IMR-90 (cell line): Measurements from ENCODE around the gene JADE3. TPM values are rescaled to one million over a fixed set of nuclear protein-coding genes. Genes with fewer than 3 reads are reported as not detected.

ENCODE experiments used
- ATAC-seq: fragments of 200-7000 bp; cut with Tn5 transposase; 2 replicates; pipeline ENCODE4 v1.9.1; 2020; ENCODE audit warnings: low read depth, mild to moderate bottlenecking, moderate library complexity
- BruUV-seq: library from RNA; stranded (reverse); fragments of 400-500 nt; replicated peaks from 2 replicates; lab custom pipeline; 2021; lab: Mats Ljungman, UMichigan
- CTCF ChIA-PET: fragments of 300-600 bp; formaldehyde crosslinking; extraction: SDS; loops from one replicate; lab custom pipeline; 2021; ENCODE audit warnings: antibody characterized with exemption; lab: Yijun Ruan, JAX
- POLR2A ChIA-PET: fragments of 300-600 bp; sonication (Branson Sonifier 250); formaldehyde crosslinking; loops from one replicate; lab custom pipeline; 2022; ENCODE audit warnings: antibody characterized with exemption; ENCODE audit not compliant: unreplicated experiment; lab: Charles Lee
- DNase-seq: peaks from one replicate; pipeline ENCODE4 v3.0.0; 2013
- H2AFZ ChIP-seq: replicated peaks from 2 replicates; pipeline ENCODE3; 2013; ENCODE audit warnings: low read length, mild to moderate bottlenecking; ENCODE audit not compliant: poor library complexity
- H2AK5ac ChIP-seq: 2 replicates; pipeline ENCODE4 v1.6.1; 2013; ENCODE audit warnings: low read depth, low read length, inconsistent platforms
- H2AK9ac ChIP-seq: replicated peaks from 2 replicates; pipeline ENCODE3; 2013; ENCODE audit warnings: mild to moderate bottlenecking, low read depth, low read length, moderate library complexity; ENCODE audit not compliant: poor library complexity
- H2BK120ac ChIP-seq: 2 replicates; pipeline ENCODE4 v1.6.1; 2013; ENCODE audit warnings: low read depth, low read length, inconsistent platforms
- H2BK15ac ChIP-seq: 3 replicates; pipeline ENCODE4 v1.6.1; 2013; ENCODE audit warnings: low read depth, low read length, inconsistent platforms
- H2BK20ac ChIP-seq: 2 replicates; pipeline ENCODE4 v1.6.1; 2013; ENCODE audit warnings: low read depth, mild to moderate bottlenecking, inconsistent platforms, low read length, moderate library complexity
- H2BK5ac ChIP-seq: 2 replicates; pipeline ENCODE4 v1.6.1; 2013; ENCODE audit warnings: mild to moderate bottlenecking, low read depth, low read length, inconsistent platforms; ENCODE audit not compliant: poor library complexity, severe bottlenecking
- H3K14ac ChIP-seq: replicated peaks from 2 replicates; pipeline ENCODE4 v1.6.1; 2013; ENCODE audit warnings: low read depth, low read length, inconsistent platforms
- H3K18ac ChIP-seq: 2 replicates; pipeline ENCODE4 v1.6.1; 2013; ENCODE audit warnings: low read depth, low read length, control low read depth
- H3K23ac ChIP-seq: 2 replicates; pipeline ENCODE4 v1.6.1; 2013; ENCODE audit warnings: low read depth, low read length, inconsistent platforms
- H3K27ac ChIP-seq: 2 replicates; pipeline ENCODE4 v1.5.1; 2013; ENCODE audit warnings: mild to moderate bottlenecking, control low read depth, low read length; ENCODE audit not compliant: insufficient read depth
- H3K27me3 ChIP-seq: 2 replicates; pipeline ENCODE4 v1.6.1; 2013; ENCODE audit warnings: low read length; ENCODE audit not compliant: control insufficient read depth, insufficient read depth
- H3K36me3 ChIP-seq: 2 replicates; pipeline ENCODE4 v1.6.1; 2013; ENCODE audit warnings: low read length, mixed read lengths; ENCODE audit not compliant: control insufficient read depth, insufficient read depth
- H3K4ac ChIP-seq: 2 replicates; pipeline ENCODE4 v1.6.1; 2013; ENCODE audit warnings: low read depth, low read length, inconsistent platforms
- H3K4me1 ChIP-seq: 2 replicates; pipeline ENCODE4 v1.6.1; 2013; ENCODE audit warnings: low read length, mixed read lengths; ENCODE audit not compliant: control insufficient read depth, insufficient read depth
- H3K4me2 ChIP-seq: 2 replicates; pipeline ENCODE4 v1.6.1; 2013; ENCODE audit warnings: low read depth, mild to moderate bottlenecking, control low read depth, low read length, moderate library complexity
- H3K4me3 ChIP-seq: 2 replicates; pipeline ENCODE4 v1.5.1; 2013; ENCODE audit warnings: low read depth, mild to moderate bottlenecking, control low read depth, low read length, moderate library complexity; ENCODE audit not compliant: insufficient read depth
- H3K56ac ChIP-seq: 2 replicates; pipeline ENCODE4 v1.6.1; 2013; ENCODE audit warnings: low read length, inconsistent platforms; ENCODE audit not compliant: insufficient read depth; ENCODE audit errors: extremely low read depth
- H3K79me1 ChIP-seq, 2 experiments: 2 replicates each; pipeline ENCODE4 v1.6.1; 2013; ENCODE audit warnings: low read length in 2 of 2, inconsistent platforms in 1 of 2, low read depth in 1 of 2
- H3K9ac ChIP-seq: 2 replicates; pipeline ENCODE4 v1.6.1; 2013; ENCODE audit warnings: low read depth, low read length, control low read depth
- H3K9me1 ChIP-seq: 2 replicates; pipeline ENCODE4 v1.6.1; 2013; ENCODE audit warnings: low read length, inconsistent platforms; ENCODE audit not compliant: insufficient read depth
- H3K9me3 ChIP-seq: 2 replicates; pipeline ENCODE4 v1.6.1; 2013; ENCODE audit warnings: low read length; ENCODE audit not compliant: control insufficient read depth, insufficient read depth
- H4K20me1 ChIP-seq: 2 replicates; pipeline ENCODE4 v1.6.1; 2013; ENCODE audit warnings: low read length, inconsistent platforms; ENCODE audit not compliant: insufficient read depth
- H4K5ac ChIP-seq: 2 replicates; pipeline ENCODE4 v1.6.1; 2013; ENCODE audit warnings: mild to moderate bottlenecking, low read depth, low read length, control low read depth
- H4K8ac ChIP-seq, 2 experiments: 2 replicates each; pipeline ENCODE4 v1.6.1; 2013; ENCODE audit warnings: low read depth in 2 of 2, low read length in 2 of 2, control low read depth in 1 of 2, inconsistent platforms in 1 of 2
- H4K91ac ChIP-seq: 2 replicates; pipeline ENCODE4 v1.6.1; 2013; ENCODE audit warnings: low read depth, low read length, inconsistent platforms; ENCODE audit not compliant: insufficient read depth
- BHLHE40 ChIP-seq: fragments of 150-350 bp; IDR thresholded peaks from 2 replicates; pipeline ENCODE4 v1.6.1; 2016; ENCODE audit warnings: mild to moderate bottlenecking, low read depth, low read length
- CEBPB ChIP-seq: IDR thresholded peaks from 2 replicates; pipeline ENCODE4 v1.6.1; 2012; ENCODE audit warnings: low read depth, low read length, improper control_type of control experiment
- CHD1 ChIP-seq: IDR thresholded peaks from 2 replicates; pipeline ENCODE4 v1.6.1; 2012; ENCODE audit warnings: low read depth, low read length, improper control_type of control experiment
- CTCF ChIP-seq: conservative IDR thresholded peaks from 2 replicates; pipeline ENCODE4 v1.5.1; 2012; ENCODE audit warnings: mild to moderate bottlenecking, low read depth, low read length, improper control_type of control experiment
- ELK1 ChIP-seq: fragments of 150-350 bp; IDR thresholded peaks from 2 replicates; pipeline ENCODE4 v1.6.1; 2016; ENCODE audit warnings: low read depth, mild to moderate bottlenecking, low read length, moderate library complexity, borderline replicate concordance
- FOS ChIP-seq: fragments of 150-350 bp; IDR thresholded peaks from 2 replicates; pipeline ENCODE4 v1.6.1; 2016; ENCODE audit warnings: low read depth, low read length
- MAFK ChIP-seq: IDR thresholded peaks from 2 replicates; pipeline ENCODE4 v1.6.1; 2012; ENCODE audit warnings: low read depth, low read length, improper control_type of control experiment
- MAZ ChIP-seq: IDR thresholded peaks from 2 replicates; pipeline ENCODE4 v1.6.1; 2012; ENCODE audit warnings: low read depth, mild to moderate bottlenecking, low read length, improper control_type of control experiment, moderate library complexity, borderline replicate concordance
- MXI1 ChIP-seq: IDR thresholded peaks from 2 replicates; pipeline ENCODE4 v1.6.1; 2012; ENCODE audit warnings: low read depth, mild to moderate bottlenecking, low read length, moderate library complexity, borderline replicate concordance
- NFE2L2 ChIP-seq: fragments of 150-350 bp; IDR thresholded peaks from 2 replicates; pipeline ENCODE4 v1.6.1; 2016; ENCODE audit warnings: low read depth, mild to moderate bottlenecking, low read length
- POLR2A ChIP-seq: IDR thresholded peaks from 2 replicates; pipeline ENCODE4 v1.6.1; 2012; ENCODE audit warnings: mild to moderate bottlenecking, low read depth, low read length
- RAD21 ChIP-seq: IDR thresholded peaks from 2 replicates; pipeline ENCODE4 v1.6.1; 2012; ENCODE audit warnings: low read length, improper control_type of control experiment
- RCOR1 ChIP-seq: IDR thresholded peaks from 2 replicates; pipeline ENCODE4 v1.6.1; 2012; ENCODE audit warnings: mild to moderate bottlenecking, low read length, improper control_type of control experiment; ENCODE audit not compliant: insufficient replicate concordance
- RFX5 ChIP-seq: IDR thresholded peaks from 2 replicates; pipeline ENCODE4 v1.8.0; 2012; ENCODE audit warnings: low read depth, mild to moderate bottlenecking, low read length, moderate library complexity
- SMC3 ChIP-seq: fragments of 150-350 bp; IDR thresholded peaks from 2 replicates; pipeline ENCODE4 v1.6.1; 2016; ENCODE audit warnings: low read depth, mild to moderate bottlenecking, antibody characterized with exemption, low read length, moderate library complexity
- USF2 ChIP-seq: fragments of 150-350 bp; IDR thresholded peaks from 2 replicates; pipeline ENCODE4 v1.6.1; 2017; ENCODE audit warnings: mild to moderate bottlenecking, antibody characterized with exemption, low read length, low read depth
- WGBS, 2 experiments: methylation state at CpG; one replicate each; pipeline versions ENCODE4 v1.1.5 to v1.1.7; 2013; ENCODE audit warnings: missing lambda C conversion rate in 2 of 2; ENCODE audit not compliant: insufficient read length in 1 of 2; ENCODE audit errors: extremely low coverage in 2 of 2; 5-methylcytosine and 5-hydroxymethylcytosine counted together
- dilution Hi-C: fragments of 300-500 bp; cut with HindIII; formaldehyde crosslinking; loops from one replicate; pipeline ENCODE4 v1.14.3; 2018; ENCODE audit warnings: low sequenced_read_pairs; ENCODE audit not compliant: unreplicated experiment
- in situ Hi-C: fragments of 300-500 bp; cut with MboI; formaldehyde crosslinking; loops from 3 replicates; pipeline ENCODE4 v1.14.3; 2019; ENCODE audit warnings: low sequenced_read_pairs, inconsistent platforms, mixed read lengths
- intact Hi-C: fragments of 100-400 bp; cut with micrococcal nuclease; formaldehyde crosslinking; loops from 2 replicates; pipeline ENCODE4 v1.10.0; 2022
- polyA plus RNA-seq, 3 experiments: library from polyadenylated mRNA; depleted of rRNA; stranded (reverse); fragments of >200 nt; gene quantifications; 2 replicates each; pipeline ENCODE4 v1.2.3, GENCODE V29; 2012; ENCODE audit warnings: low replicate concordance in 1 of 3
- total RNA-seq: library from RNA; depleted of rRNA; stranded (reverse); fragments of >200 nt; gene quantifications from 2 replicates; pipeline ENCODE4 v1.2.3, GENCODE V29; 2012

JADE3 gene
- total and polyA plus RNA-seq, 2 of the 4 experiments (the other 2 are of a cell fraction): 2.1 to 4.7 TPM

GRCh38 chrX:47093248-47093647 is 181.0 kb downstream of the JADE3 start:
- no peak overlapping the region for H3K18ac ChIP-seq
- no peak overlapping the region for H3K23ac ChIP-seq
- no peak overlapping the region for H3K4me2 ChIP-seq
- intact Hi-C loops: loop anchor here (1.0 to 10.0 kb wide), 4 partner anchors 61 to 538 kb away; partner anchors contain the start of gene SLC9A7
- H4K20me1 ChIP-seq: no peaks in the 10 kb centered on the region
- no peak overlapping the region for H4K91ac ChIP-seq
- H3K27me3 ChIP-seq: peaks cover 11% of the 10 kb centered on the region
- no peaks in the 10 kb centered on the region for H3K4me1 ChIP-seq
- H3K4ac ChIP-seq: no peak overlapping the region
- dilution Hi-C loops: no loop called here
- H4K5ac ChIP-seq: no peak overlapping the region
- no peak overlapping the region for H3K4me3 ChIP-seq
- H2BK20ac ChIP-seq: no peak overlapping the region
- no CpG with 5 or more reads among the region's 1 CpG for WGBS, 2 experiments
- H3K36me3 ChIP-seq: no peaks in the 10 kb centered on the region
- ChIA-PET CTCF (interaction anchor here (0.6 to 1.5 kb wide), 8 partner anchors 8 to 290 kb away, joined by 3 to 6 read pairs (median 4); no protein-coding TSS in a partner anchor), POLR2A (no interaction called here)
- no peak overlapping the region for H2BK5ac ChIP-seq
- TF ChIP-seq CEBPB: no peak
- no peak for TF ChIP-seq MAFK
- no peak for TF ChIP-seq RCOR1
- no peak for TF ChIP-seq POLR2A
- no peak for TF ChIP-seq ELK1
- no peak for TF ChIP-seq NFE2L2
- TF ChIP-seq USF2: no peak
- peak; percentile 61 for TF ChIP-seq RAD21
- peak; percentile 42 for TF ChIP-seq SMC3
- TF ChIP-seq BHLHE40: no peak
- TF ChIP-seq MAZ: no peak
- TF ChIP-seq FOS: no peak
- no peak for TF ChIP-seq MXI1
- TF ChIP-seq RFX5: no peak
- TF ChIP-seq CTCF: peak; percentile 55
- TF ChIP-seq CHD1: no peak
- H2AK5ac ChIP-seq: no peak overlapping the region
- H3K27ac ChIP-seq: no peak overlapping the region
- no peak overlapping the region for H2AFZ ChIP-seq
- BruUV-seq: no TSS peak
- in situ Hi-C loops: no loop called here
- DNase-seq: peak; percentile 55
- H3K56ac ChIP-seq: no peak overlapping the region
- no peak overlapping the region for H2BK15ac ChIP-seq
- H4K8ac ChIP-seq: no peak overlapping the region
- H3K14ac ChIP-seq: no peak overlapping the region
- no peak overlapping the region for H3K9ac ChIP-seq
- H3K79me1 ChIP-seq: no peaks in the 10 kb centered on the region
- peak; percentile 65 for ATAC-seq
- no peaks in the 10 kb centered on the region for H3K9me1 ChIP-seq
- no peaks in the 10 kb centered on the region for H3K9me3 ChIP-seq
- no peak overlapping the region for H2AK9ac ChIP-seq
- H2BK120ac ChIP-seq: no peak overlapping the region
